GM23338 (cell line): ENCODE results near the gene MAP2K1.

Source experiments
- EZH2 ChIP-seq: fragments of 200-600 bp; sonication (generic); IDR thresholded peaks from one replicate; pipeline ENCODE4 v1.8.0; 2017; ENCODE audit warnings: antibody characterized with exemption, mild to moderate bottlenecking, low read depth; ENCODE audit not compliant: unreplicated experiment
- EZH2phosphoT487 ChIP-seq: fragments of 200-600 bp; sonication (generic); IDR thresholded peaks from one replicate; pipeline ENCODE4 v1.8.1; 2018; ENCODE audit warnings: antibody characterized with exemption; ENCODE audit not compliant: unreplicated experiment
- POLR2AphosphoS5 ChIP-seq: IDR thresholded peaks from 2 replicates; pipeline ENCODE4 v1.6.1; 2016; ENCODE audit warnings: antibody characterized with exemption, low read depth
- ZNF331 ChIP-seq: fragments of 250-450 bp; sonication (Bioruptor Pico); IDR thresholded peaks from 2 replicates; pipeline ENCODE4 v1.5.0; 2020; ENCODE audit warnings: low read depth, mild to moderate bottlenecking, moderate library complexity
- TF ChIP-seq, protein P1 (sequence below), 2 experiments: fragments of 200-600 bp in 1 of 2; sonication (generic) in 1 of 2; conservative IDR thresholded peaks; 2 replicates each; pipeline versions ENCODE4 v1.5.1 to v1.6.1; 2016 to 2017; ENCODE audit warnings: antibody characterized with exemption in 2 of 2, low read depth in 2 of 2, mild to moderate bottlenecking in 2 of 2, moderate library complexity in 1 of 2
- TF ChIP-seq, protein P2 (sequence below): IDR thresholded peaks from one replicate; pipeline ENCODE4 v1.6.1; 2018; ENCODE audit warnings: antibody characterized with exemption; ENCODE audit not compliant: unreplicated experiment

DNA sequence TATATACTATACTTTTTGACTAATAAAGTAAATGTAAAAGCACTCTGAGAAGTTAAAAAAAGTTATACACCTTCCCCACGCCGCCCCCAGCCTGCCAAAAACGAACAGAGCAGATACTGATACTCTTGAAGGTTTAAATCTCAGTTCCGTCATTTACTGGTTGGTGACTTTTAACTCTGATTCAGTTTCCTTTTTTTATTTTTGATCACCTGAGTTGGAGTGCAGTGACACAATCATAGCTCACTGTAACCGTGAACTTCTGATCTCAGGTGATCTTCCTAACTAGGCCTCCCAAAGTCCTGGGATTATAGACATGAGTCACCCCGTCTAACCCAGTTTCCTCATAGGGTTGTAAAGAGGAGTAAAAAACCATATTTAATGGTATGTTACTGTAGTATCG, 27.0 kb upstream of the MAP2K1 start:
- TF ChIP-seq, protein P1, sequence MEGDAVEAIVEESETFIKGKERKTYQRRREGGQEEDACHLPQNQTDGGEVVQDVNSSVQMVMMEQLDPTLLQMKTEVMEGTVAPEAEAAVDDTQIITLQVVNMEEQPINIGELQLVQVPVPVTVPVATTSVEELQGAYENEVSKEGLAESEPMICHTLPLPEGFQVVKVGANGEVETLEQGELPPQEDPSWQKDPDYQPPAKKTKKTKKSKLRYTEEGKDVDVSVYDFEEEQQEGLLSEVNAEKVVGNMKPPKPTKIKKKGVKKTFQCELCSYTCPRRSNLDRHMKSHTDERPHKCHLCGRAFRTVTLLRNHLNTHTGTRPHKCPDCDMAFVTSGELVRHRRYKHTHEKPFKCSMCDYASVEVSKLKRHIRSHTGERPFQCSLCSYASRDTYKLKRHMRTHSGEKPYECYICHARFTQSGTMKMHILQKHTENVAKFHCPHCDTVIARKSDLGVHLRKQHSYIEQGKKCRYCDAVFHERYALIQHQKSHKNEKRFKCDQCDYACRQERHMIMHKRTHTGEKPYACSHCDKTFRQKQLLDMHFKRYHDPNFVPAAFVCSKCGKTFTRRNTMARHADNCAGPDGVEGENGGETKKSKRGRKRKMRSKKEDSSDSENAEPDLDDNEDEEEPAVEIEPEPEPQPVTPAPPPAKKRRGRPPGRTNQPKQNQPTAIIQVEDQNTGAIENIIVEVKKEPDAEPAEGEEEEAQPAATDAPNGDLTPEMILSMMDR (conservative IDR thresholded peaks at IDR 0.05; ENCODE audit: low read depth in 2 of 2) = no peak
- no peak for TF ChIP-seq EZH2phosphoT487
- no peak for TF ChIP-seq POLR2AphosphoS5
- TF ChIP-seq, protein P2, sequence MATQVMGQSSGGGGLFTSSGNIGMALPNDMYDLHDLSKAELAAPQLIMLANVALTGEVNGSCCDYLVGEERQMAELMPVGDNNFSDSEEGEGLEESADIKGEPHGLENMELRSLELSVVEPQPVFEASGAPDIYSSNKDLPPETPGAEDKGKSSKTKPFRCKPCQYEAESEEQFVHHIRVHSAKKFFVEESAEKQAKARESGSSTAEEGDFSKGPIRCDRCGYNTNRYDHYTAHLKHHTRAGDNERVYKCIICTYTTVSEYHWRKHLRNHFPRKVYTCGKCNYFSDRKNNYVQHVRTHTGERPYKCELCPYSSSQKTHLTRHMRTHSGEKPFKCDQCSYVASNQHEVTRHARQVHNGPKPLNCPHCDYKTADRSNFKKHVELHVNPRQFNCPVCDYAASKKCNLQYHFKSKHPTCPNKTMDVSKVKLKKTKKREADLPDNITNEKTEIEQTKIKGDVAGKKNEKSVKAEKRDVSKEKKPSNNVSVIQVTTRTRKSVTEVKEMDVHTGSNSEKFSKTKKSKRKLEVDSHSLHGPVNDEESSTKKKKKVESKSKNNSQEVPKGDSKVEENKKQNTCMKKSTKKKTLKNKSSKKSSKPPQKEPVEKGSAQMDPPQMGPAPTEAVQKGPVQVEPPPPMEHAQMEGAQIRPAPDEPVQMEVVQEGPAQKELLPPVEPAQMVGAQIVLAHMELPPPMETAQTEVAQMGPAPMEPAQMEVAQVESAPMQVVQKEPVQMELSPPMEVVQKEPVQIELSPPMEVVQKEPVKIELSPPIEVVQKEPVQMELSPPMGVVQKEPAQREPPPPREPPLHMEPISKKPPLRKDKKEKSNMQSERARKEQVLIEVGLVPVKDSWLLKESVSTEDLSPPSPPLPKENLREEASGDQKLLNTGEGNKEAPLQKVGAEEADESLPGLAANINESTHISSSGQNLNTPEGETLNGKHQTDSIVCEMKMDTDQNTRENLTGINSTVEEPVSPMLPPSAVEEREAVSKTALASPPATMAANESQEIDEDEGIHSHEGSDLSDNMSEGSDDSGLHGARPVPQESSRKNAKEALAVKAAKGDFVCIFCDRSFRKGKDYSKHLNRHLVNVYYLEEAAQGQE = no peak
- TF ChIP-seq EZH2 = no peak
- TF ChIP-seq ZNF331 (CRISPR knock-in tag) = no peak
